Measurements from ENCODE around the gene NCOA5.
A peak's percentile ranks its signal among the peaks of the same experiment; 100 is the strongest.
"Not testable (repeated sequence)": the region's sequence is repeated elsewhere in the genome, so short reads cannot be mapped to it uniquely, and the experiment has no call there.

Gene NCOA5

DNA sequence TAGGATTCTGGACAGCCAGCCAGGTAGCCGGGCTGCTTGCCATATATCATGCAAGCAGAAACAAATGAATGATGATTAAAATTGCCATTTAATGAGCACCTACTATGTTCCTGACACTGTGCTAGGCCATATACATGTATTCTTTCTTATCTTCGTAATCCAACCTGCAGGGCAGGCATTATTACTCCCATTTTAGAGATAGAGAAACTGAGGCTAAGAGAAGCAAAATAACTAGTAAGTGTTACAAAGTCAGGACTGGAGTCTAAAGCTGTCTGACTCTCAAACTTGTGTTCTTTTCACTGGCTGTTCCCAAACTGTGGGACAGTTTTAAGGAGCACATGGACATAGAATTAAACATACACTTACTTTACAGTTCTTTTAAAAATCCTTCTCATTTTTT, 30.4 kb upstream of the NCOA5 start:
- no peak for DNase-seq

GRCh38 chr20:46119547-46119946, 29.8 kb upstream of the NCOA5 start:
- DNase-seq, result no peak

DNA sequence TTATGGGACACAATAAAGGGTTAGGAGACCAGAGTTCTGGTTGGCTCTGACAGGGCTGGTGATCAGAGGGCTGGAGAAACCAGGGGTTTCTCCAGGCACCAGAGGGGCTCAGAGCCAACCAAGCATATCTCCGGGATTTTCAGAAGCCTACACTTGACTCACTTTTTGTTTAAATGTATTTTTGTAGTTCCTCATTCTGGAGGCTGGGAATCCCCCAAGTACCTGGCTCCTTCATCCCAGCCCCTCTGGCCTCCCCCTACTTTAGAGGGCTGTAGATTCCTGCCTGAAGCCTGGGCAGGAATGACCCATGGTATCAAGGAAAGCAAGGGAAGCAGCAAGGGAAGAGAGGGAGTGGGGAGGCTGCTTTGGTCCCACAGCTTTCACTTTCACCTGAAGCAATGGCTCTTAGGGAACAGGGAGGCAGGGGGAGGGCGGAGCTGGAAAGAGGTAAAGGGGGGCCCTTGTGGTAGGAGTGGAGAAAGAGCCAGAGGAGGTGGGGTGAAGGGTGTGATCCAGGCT, 29.3 kb upstream of the NCOA5 start:
- peak; percentile 43 for DNase-seq

DNA sequence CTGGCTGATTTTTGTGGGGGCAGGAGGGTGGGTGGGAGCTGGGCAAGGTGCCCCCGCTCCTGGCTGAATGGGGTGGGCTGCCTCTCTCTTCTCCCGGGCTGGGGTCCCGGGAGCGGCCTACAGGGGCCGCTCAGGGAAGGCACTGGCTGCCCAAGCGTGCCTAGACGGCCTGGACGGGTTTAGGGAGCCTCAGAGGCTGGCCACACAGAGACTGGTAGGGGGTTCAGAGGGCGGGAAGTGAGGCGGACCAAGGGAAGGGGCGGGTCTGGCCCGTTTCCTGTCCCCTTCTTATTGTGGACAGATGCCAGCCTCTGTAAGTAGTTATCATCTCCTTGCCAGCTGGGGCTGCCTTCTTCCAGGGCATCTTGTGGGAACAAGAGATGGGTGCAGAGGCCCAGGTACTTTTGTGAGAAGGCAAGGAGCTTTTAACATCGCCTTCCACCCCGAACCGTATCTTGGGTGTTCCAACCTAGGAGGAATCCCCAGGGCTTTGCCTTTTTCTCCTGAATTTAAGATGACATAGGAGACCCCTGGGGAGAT, 28.8 kb upstream of the NCOA5 start:
- peak; percentile 53 for DNase-seq

GRCh38 chr20:46117704-46118467, 28.1 kb upstream of the NCOA5 start, which contains the start of gene CD40:
Gene CD40 (plus strand): TSS chr20:46118314. CDS start chr20:46118344, 30 bp downstream.
- DNase-seq, result peak; percentile 96

DNA sequence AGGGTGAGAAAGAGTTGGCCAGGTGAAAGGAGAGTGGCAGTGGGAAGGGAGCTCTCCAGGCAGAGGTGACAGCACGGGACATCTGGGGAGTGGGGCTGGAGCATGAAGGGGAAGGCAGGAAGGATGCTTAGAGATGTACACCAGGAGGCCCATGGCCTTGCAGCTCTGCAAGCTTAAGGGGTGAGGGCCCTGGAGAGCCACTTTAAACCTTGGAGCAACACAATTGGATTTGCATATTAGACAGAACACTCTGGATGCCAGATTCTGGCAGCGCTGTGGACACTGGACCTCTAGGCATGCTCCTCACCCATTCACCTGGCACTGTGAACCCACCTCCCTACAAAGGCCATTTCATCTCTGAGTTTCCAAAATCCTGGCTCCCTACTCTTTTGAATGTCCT, 24.7 kb upstream of the NCOA5 start:
- no peak for DNase-seq

DNA sequence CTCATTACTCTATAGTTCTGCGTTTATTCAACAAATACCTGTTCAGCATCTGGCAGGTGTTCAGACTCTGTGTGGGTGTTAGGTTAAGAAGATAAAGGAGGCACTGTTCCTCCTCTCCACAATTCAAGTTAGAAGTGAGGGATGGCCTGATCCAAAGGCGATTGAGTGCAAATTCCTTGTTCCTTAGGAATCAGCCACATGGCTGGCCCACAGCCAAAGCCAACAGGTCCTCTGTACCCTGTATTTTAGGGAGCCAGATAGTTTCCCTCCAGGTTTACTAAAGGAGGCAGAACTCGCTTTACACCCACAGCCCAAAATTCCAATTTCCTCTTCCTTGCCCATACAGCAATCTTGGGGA, 23.3 kb upstream of the NCOA5 start:
- DNase-seq, result no peak

DNA sequence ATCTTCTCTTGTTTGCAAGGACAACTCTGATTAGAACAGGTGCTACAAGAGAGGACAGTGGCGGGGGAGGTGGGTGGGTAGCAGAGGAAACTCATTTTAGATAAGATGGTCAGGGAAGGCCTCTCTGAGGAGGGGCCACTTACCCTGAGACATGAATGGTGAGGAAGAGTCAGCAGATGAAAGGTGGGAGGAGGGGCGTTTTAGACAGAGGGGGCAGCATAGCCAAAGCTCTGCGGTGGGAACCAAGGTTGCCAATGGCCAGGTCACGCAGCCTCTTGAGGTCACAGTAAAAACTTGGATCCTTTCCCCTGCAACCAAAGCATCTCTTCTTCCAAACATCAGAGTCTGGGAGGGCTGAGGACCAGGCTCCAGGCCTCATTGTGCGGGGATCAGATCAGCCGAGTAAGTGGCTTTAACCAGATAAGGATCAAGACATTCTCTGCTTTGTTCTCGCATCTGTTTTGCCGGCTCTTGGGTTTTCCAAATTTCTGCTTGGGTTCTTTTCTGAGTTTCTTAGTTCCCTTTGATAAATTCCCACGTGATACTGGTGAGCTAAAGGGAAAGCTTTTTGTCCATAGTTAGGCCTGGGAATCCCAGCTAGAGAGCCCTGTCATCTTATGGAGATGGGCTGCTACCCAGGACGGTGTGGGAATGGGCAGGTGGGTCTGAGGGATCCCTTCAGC, 22.8 kb upstream of the NCOA5 start:
- DNase-seq, result no peak

- DNase-seq, result no peak
These were observed 22.1 kb upstream of the NCOA5 start for GRCh38 chr20:46111836-46112212.

GRCh38 chr20:46111028-46111835, 21.5 kb upstream of the NCOA5 start:
- DNase-seq, result peak; percentile 99

GRCh38 chr20:46108976-46109375, 19.2 kb upstream of the NCOA5 start:
- DNase-seq, result no peak

- DNase-seq, result peak; percentile 95
These were observed 18.7 kb upstream of the NCOA5 start for GRCh38 chr20:46108435-46108841.

- DNase-seq, result peak; percentile 80
These were observed 17.3 kb upstream of the NCOA5 start for GRCh38 chr20:46107061-46107460.

DNA sequence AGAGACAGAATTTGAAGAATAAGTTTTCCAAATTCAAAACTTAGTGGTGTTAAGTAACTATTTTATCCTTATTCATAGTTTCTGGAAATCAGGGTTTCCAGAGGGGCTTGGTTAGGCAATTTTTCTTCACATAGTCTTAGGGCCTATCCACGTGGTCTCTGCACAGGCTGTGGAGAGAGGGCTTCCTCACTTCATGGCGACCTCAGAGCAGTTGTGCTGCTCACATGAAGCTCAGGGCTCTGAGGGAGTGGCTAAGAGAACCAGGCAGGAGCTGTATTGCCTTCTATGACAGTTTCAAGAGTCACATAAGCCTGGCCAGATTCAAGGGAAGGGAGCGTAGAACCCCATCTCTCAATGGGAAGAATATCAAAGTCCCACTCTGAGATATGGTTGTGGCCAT, 14.5 kb upstream of the NCOA5 start:
- no peak for DNase-seq

GRCh38 chr20:46102940-46103339, 13.2 kb upstream of the NCOA5 start:
- no peak for DNase-seq

DNA sequence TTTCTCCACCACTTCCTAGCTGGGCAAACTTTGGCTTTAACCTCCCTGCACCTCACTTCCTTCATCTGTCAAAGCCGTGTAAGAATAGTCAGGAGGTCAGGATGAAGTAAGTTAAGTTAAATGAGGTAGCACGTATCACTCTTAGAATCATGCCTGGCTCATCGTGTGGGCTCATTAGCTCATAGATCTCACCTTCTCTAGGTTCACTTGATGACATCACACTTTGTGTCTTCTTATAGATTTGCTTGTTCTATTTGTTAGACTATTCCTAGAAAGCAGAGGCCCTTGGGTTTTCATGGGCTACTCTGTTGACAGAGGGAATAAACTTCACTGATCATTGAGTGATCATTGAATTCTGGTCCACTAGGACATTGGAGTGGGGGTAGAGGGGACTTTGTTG, 12.2 kb upstream of the NCOA5 start:
- no peak for DNase-seq

- no peak for DNase-seq
These were observed 11.2 kb upstream of the NCOA5 start for GRCh38 chr20:46100988-46101387.

- not testable (repeated sequence) for DNase-seq
These were observed 10.7 kb upstream of the NCOA5 start for GRCh38 chr20:46100444-46100843.

DNA sequence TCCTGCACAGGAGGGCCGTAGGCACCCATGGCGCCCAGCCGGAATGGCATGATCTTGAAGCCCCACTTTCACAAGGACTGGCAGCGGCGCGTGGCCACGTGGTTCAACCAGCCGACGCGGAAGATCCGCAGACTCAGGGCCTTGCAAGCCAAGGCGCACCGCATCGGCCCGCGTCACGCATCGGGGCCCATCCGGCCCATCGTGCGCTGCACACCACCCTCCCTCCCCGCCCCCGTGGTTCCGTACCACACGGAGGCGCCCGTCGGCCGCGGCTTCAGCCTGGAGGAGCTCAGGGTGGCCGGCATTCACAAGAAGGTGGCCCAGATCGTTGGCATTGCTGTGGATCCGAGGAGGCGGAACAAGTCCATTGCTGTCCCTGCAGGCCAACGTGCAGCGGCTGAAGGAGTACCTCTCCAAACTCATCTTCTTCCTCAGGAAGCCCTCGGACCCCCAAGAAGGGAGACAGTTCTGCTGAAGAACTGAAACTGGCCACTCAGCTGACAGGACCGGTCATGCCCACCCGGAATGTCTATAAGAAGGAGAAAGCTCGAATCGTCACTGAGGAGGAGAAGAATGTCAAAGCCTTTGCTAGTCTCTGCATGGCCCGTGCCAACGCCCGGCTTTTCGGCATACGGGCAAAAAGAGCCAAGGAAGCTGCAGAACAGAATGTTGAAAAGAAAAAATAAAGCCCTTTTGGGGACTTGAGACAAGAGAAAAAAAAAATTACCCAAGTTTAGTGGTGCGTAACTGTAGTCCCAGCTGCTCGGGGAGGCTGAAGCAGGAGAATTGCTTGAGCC, 9.9 kb upstream of the NCOA5 start:
- peak; percentile 70 for DNase-seq

DNA sequence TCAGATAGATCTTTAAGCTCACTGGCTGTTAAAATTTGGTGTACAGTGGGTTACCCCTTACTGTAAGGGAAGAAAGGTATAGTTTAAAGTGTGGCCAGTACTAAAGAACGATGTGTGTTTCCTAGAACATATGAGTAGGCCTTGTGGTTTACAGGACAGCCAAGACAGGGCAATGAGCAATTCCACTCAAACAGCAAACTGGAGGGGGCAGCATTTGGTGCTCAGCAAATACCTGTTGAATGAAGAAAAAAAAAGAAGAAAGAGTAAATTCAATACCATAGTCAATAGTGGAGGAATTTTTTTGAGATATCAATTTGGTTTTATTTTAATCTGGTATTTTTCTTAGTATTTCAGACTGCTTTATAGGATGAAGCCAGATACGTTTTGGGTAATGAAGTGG, 3.8 kb upstream of the NCOA5 start:
- no peak for DNase-seq

DNA sequence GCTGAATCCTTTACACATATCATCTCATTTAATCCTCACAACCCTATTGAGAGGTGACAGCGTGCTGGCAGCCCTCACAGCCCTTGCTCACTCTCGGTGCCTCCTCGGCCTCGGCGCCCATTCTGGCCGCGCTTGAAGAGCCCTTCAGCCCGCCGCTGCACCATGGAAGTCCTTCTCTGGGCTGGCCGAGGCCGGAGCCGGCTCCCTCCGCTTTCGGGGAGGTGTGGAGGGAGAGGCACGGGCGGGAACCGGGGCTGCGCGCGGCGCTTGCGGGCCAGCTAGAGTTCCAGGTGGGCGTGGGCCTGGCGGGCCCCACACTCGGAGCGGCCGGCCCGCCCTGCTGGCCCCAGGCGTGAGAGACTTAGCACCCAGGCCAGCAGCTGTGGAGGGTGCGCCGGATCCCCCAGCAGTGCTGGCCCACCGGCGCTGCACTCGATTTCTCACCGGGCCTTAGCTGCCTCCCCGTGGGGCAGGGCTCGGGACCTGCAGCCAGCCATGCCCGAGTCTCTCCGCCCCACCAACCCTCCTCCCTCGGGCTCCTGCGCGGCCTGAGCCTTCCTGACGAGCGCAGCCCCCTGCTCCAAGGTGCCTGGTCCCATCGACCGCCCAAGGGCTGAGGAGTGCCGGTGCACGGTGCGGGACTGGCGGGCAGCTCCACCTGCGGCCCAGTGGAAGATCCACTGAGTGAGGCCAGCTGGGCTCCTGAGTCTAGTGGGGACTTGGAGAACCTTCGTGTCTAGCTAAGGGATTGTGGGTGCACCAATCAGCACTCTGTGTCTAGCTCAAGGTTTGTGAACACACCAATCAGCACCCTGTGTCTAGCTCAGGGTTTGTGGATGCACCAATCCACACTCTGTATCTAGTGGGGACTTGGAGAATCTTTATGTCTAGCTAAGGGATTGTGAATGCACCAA, 2.1 kb upstream of the NCOA5 start:
- DNase-seq, result not testable (repeated sequence)

- peak; percentile 56 for DNase-seq
These were observed 670 bp downstream of the NCOA5 start for GRCh38 chr20:46089167-46089416.
